ENCODE results near the gene BCL11A.

BCL11A gene

GRCh38 chr2:60510713-60511112 lies 42.7 kb downstream of the BCL11A start:
- H3K4me3 ChIP-seq (ENCODE audit: low read length), result no peak overlapping the region
- H3K9me3 ChIP-seq (ENCODE audit: control insufficient read depth, insufficient read depth, low read length), result no peaks in the 10 kb centered on the region
- H3K4me2 ChIP-seq (ENCODE audit: low read length), result peak overlapping the region; percentile 28; the same call in 1 of the 2 replicates
- no peak overlapping the region for H3K27ac ChIP-seq (ENCODE audit: low read depth, low read length)
- no peaks in the 10 kb centered on the region for H3K9me2 ChIP-seq (replicated peaks; ENCODE audit: control insufficient read depth, low read length)
- TF ChIP-seq EZH2phosphoT487 (IDR thresholded peaks at IDR 0.05; ENCODE audit: borderline replicate concordance, low read length), result no peak
- TF ChIP-seq, protein P1, sequence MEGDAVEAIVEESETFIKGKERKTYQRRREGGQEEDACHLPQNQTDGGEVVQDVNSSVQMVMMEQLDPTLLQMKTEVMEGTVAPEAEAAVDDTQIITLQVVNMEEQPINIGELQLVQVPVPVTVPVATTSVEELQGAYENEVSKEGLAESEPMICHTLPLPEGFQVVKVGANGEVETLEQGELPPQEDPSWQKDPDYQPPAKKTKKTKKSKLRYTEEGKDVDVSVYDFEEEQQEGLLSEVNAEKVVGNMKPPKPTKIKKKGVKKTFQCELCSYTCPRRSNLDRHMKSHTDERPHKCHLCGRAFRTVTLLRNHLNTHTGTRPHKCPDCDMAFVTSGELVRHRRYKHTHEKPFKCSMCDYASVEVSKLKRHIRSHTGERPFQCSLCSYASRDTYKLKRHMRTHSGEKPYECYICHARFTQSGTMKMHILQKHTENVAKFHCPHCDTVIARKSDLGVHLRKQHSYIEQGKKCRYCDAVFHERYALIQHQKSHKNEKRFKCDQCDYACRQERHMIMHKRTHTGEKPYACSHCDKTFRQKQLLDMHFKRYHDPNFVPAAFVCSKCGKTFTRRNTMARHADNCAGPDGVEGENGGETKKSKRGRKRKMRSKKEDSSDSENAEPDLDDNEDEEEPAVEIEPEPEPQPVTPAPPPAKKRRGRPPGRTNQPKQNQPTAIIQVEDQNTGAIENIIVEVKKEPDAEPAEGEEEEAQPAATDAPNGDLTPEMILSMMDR (IDR thresholded peaks at IDR 0.05; ENCODE audit: low read depth, low read length, poor library complexity, severe bottlenecking), result no peak
- H3K36me3 ChIP-seq (ENCODE audit: control insufficient read depth, low read length), result peaks cover 95% of the 10 kb centered on the region
- H3K4me1 ChIP-seq (ENCODE audit: control insufficient read depth, low read length), result peaks cover 97% of the 10 kb centered on the region
- H3F3A ChIP-seq (ENCODE audit: control insufficient read depth, insufficient read depth), result peaks cover 14% of the 10 kb centered on the region
- no peaks in the 10 kb centered on the region for H3K27me3 ChIP-seq (ENCODE audit: control insufficient read depth, low read length)
- H4K20me1 ChIP-seq (ENCODE audit: control insufficient read depth, insufficient read depth, low read depth, low read length), result peaks cover 81% of the 10 kb centered on the region
- H3K79me2 ChIP-seq (ENCODE audit: control insufficient read depth, low read length), result peaks cover 99% of the 10 kb centered on the region

DNA sequence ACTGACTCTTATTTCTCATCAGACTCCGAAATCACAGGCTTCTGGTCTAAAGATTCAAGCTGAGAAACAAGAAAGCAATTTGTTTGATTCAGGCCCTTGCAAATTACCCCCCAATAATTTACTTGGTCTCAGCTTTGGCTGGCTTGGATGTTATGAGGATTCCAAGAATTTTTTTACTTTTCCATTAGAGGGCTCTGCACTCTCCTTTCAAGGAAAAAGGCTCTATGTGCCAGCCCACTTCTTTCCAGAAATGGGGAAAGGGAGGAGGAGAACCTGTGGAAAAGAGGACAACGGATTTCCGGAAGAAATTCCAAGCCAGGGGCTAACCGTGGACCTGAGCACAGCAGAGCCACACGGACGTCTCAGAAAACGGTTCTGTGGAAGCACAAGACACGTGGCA lies 44.4 kb downstream of the BCL11A start:
- peaks cover 83% of the 10 kb centered on the region for H4K20me1 ChIP-seq (ENCODE audit: control insufficient read depth, insufficient read depth, low read depth, low read length)
- peaks cover 97% of the 10 kb centered on the region for H3K36me3 ChIP-seq (ENCODE audit: control insufficient read depth, low read length)
- no peak overlapping the region for H3K4me3 ChIP-seq (ENCODE audit: low read length)
- no peak for TF ChIP-seq EZH2phosphoT487 (IDR thresholded peaks at IDR 0.05; ENCODE audit: borderline replicate concordance, low read length)
- TF ChIP-seq, protein P1 (IDR thresholded peaks at IDR 0.05; ENCODE audit: low read depth, low read length, poor library complexity, severe bottlenecking), result no peak
- no peaks in the 10 kb centered on the region for H3K9me2 ChIP-seq (replicated peaks; ENCODE audit: control insufficient read depth, low read length)
- peaks cover 14% of the 10 kb centered on the region for H3F3A ChIP-seq (ENCODE audit: control insufficient read depth, insufficient read depth)
- H3K9me3 ChIP-seq (ENCODE audit: control insufficient read depth, insufficient read depth, low read length), result no peaks in the 10 kb centered on the region
- H3K79me2 ChIP-seq (ENCODE audit: control insufficient read depth, low read length), result peaks cover 99% of the 10 kb centered on the region
- H3K27me3 ChIP-seq (ENCODE audit: control insufficient read depth, low read length), result no peaks in the 10 kb centered on the region
- H3K4me2 ChIP-seq (ENCODE audit: low read length), result peak overlapping the region; percentile 32; the same call in 1 of the 2 replicates
- H3K4me1 ChIP-seq (ENCODE audit: control insufficient read depth, low read length), result peaks cover 97% of the 10 kb centered on the region
- no peak overlapping the region for H3K27ac ChIP-seq (ENCODE audit: low read depth, low read length)

DNA sequence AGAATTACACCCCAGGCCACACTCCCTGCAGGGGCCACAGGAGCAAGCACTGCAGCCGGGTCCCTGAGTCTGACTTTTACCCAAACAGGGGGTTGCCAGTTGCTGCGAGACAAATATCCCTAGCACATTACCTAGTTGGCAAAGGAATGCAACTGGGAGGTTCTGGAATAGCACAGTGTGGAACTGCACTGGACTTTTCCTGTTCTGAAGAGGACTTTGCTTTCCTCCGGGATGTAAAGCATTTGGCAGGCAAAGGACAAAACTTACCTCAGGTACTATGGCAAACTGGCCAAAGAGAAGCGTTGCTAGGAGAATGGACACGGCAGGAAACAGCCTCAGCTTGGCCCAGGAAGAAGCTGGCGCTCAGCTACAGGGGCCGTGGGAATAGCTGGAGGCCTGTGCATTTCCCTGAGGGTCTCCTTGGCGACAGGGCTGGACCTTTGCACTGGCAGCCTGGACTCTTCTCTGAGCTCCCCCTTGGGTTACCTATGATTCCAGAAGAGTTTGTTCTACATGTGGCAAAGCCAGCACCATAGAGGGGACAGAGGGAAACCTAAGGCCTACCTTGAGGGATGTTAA lies 45.0 kb downstream of the BCL11A start:
- H3K36me3 ChIP-seq (ENCODE audit: control insufficient read depth, low read length), result peaks cover 96% of the 10 kb centered on the region
- peak overlapping the region; percentile 32 for H3K4me2 ChIP-seq (ENCODE audit: low read length)

More for the DNA sequence above, 45.0 kb downstream of the BCL11A start:
- Histone ChIP-seq H3F3A (ENCODE audit: control insufficient read depth, insufficient read depth) (peaks cover 14% of the 10 kb centered on the region), H3K4me1 (ENCODE audit: control insufficient read depth, low read length) (peaks cover 95% of the 10 kb centered on the region), H4K20me1 (ENCODE audit: control insufficient read depth, insufficient read depth, low read depth, low read length) (peaks cover 79% of the 10 kb centered on the region), H3K9me3 (ENCODE audit: control insufficient read depth, insufficient read depth, low read length) (no peaks in the 10 kb centered on the region), H3K79me2 (ENCODE audit: control insufficient read depth, low read length) (peaks cover 99% of the 10 kb centered on the region), H3K9me2 (replicated peaks; ENCODE audit: control insufficient read depth, low read length) (no peaks in the 10 kb centered on the region), H3K27ac (ENCODE audit: low read depth, low read length) (no peak overlapping the region), H3K27me3 (ENCODE audit: control insufficient read depth, low read length) (no peaks in the 10 kb centered on the region), H3K4me3 (ENCODE audit: low read length) (no peak overlapping the region)
- TF ChIP-seq, protein P1 (IDR thresholded peaks at IDR 0.05; ENCODE audit: low read depth, low read length, poor library complexity, severe bottlenecking), result no peak

Data from DOHH2 (cell line).